Measurements from ENCODE around the gene PTPRE.

The PTPRE gene

GRCh38 chr10:127980898-127981297, 74.0 kb downstream of the PTPRE start:
- Histone ChIP-seq H3K27ac (no peak overlapping the region), H3K4me3 (ENCODE audit: low read depth, low read length) (no peak overlapping the region), H3K36me3 (ENCODE audit: control insufficient read depth, insufficient read depth, low read length) (no peaks in the 10 kb centered on the region), H3K79me2 (no peaks in the 10 kb centered on the region), H3K4me2 (ENCODE audit: low read length) (no peak overlapping the region), H3K9ac (no peak overlapping the region), H3K27me3 (ENCODE audit: control insufficient read depth, insufficient read depth, low read length) (no peaks in the 10 kb centered on the region), H3K4me1 (no peaks in the 10 kb centered on the region), H3K9me3 (ENCODE audit: control insufficient read depth, low read length) (no peaks in the 10 kb centered on the region), H2AFZ (no peak overlapping the region)
- no peak for TF ChIP-seq CTCF (IDR thresholded peaks at IDR 0.05)

- Histone ChIP-seq H3K9me3 (ENCODE audit: control insufficient read depth, low read length) (no peaks in the 10 kb centered on the region), H3K4me2 (ENCODE audit: low read length) (no peak overlapping the region), H3K4me1 (no peaks in the 10 kb centered on the region), H3K27ac (no peak overlapping the region), H3K36me3 (ENCODE audit: control insufficient read depth, insufficient read depth, low read length) (no peaks in the 10 kb centered on the region), H3K4me3 (ENCODE audit: low read depth, low read length) (no peak overlapping the region), H3K27me3 (ENCODE audit: control insufficient read depth, insufficient read depth, low read length) (no peaks in the 10 kb centered on the region), H3K9ac (no peak overlapping the region), H2AFZ (no peak overlapping the region), H3K79me2 (no peaks in the 10 kb centered on the region)
- TF ChIP-seq CTCF (IDR thresholded peaks at IDR 0.05), result no peak
Observed at GRCh38 chr10:127982601-127983000, 75.7 kb downstream of the PTPRE start.

GRCh38 chr10:127983344-127984100, 76.6 kb downstream of the PTPRE start:
- Histone ChIP-seq H3K4me3 (ENCODE audit: low read depth, low read length) (no peak overlapping the region), H3K79me2 (no peaks in the 10 kb centered on the region), H3K36me3 (ENCODE audit: control insufficient read depth, insufficient read depth, low read length) (no peaks in the 10 kb centered on the region), H3K27me3 (ENCODE audit: control insufficient read depth, insufficient read depth, low read length) (no peaks in the 10 kb centered on the region), H3K9me3 (ENCODE audit: control insufficient read depth, low read length) (no peaks in the 10 kb centered on the region), H3K27ac (no peak overlapping the region), H3K4me1 (no peaks in the 10 kb centered on the region), H3K4me2 (ENCODE audit: low read length) (no peak overlapping the region), H2AFZ (no peak overlapping the region), H3K9ac (no peak overlapping the region)
- no peak for TF ChIP-seq CTCF (IDR thresholded peaks at IDR 0.05)

DNA sequence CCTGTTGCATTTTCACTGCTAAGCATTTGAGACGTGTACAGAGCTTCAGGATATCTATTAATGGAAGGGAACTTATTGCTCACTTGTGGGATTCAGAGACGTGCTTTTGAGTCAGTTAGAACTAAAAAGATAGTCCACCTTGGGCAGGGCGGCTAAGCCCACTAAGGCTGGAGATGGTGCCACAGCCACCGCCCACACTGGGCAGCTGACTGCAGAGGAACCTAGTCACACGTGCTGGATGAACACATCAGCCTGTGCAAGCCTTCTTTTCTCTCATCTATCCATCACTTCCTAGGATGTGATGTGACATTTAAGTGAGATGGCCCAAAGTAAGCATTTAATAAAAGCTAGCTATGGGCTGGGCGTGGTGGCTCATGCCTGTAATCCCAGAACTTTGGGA, 78.0 kb downstream of the PTPRE start:
- Histone ChIP-seq H3K4me2 (ENCODE audit: low read length) (no peak overlapping the region), H3K27ac (no peak overlapping the region), H2AFZ (no peak overlapping the region), H3K9me3 (ENCODE audit: control insufficient read depth, low read length) (no peaks in the 10 kb centered on the region), H3K4me1 (peaks cover 3% of the 10 kb centered on the region), H3K4me3 (ENCODE audit: low read depth, low read length) (no peak overlapping the region), H3K27me3 (ENCODE audit: control insufficient read depth, insufficient read depth, low read length) (no peaks in the 10 kb centered on the region), H3K79me2 (no peaks in the 10 kb centered on the region), H3K9ac (no peak overlapping the region), H3K36me3 (ENCODE audit: control insufficient read depth, insufficient read depth, low read length) (no peaks in the 10 kb centered on the region)
- no peak for TF ChIP-seq CTCF (IDR thresholded peaks at IDR 0.05)

Data from parathyroid adenoma (tissue), 2 donors.